DOHH2 (cell line): Measurements from ENCODE around the gene NFIB.

ENCODE experiments used
- H3F3A ChIP-seq: fragments of 200-600 bp; sonication (generic), shearing (Covaris generic); 2 replicates; pipeline ENCODE4 v1.6.0; 2016; ENCODE audit warnings: antibody characterized with exemption, mild to moderate bottlenecking; ENCODE audit not compliant: control insufficient read depth, insufficient read depth
- H3K27ac ChIP-seq: fragments of 200-600 bp; sonication (generic); 2 replicates; pipeline ENCODE4 v1.5.1; 2014; ENCODE audit warnings: low read depth, mild to moderate bottlenecking, low read length, moderate library complexity
- H3K27me3 ChIP-seq: fragments of 200-600 bp; sonication (generic); 2 replicates; pipeline ENCODE4 v1.6.1; 2014; ENCODE audit warnings: mild to moderate bottlenecking, low read length, mixed read lengths; ENCODE audit not compliant: control insufficient read depth
- H3K36me3 ChIP-seq: fragments of 200-600 bp; sonication (generic); 2 replicates; pipeline ENCODE4 v1.6.1; 2014; ENCODE audit warnings: mild to moderate bottlenecking, low read length, moderate library complexity, mixed read lengths; ENCODE audit not compliant: control insufficient read depth
- H3K4me1 ChIP-seq: fragments of 200-600 bp; sonication (generic); 2 replicates; pipeline ENCODE4 v1.6.1; 2014; ENCODE audit warnings: mild to moderate bottlenecking, low read length, mixed read lengths; ENCODE audit not compliant: control insufficient read depth
- H3K4me2 ChIP-seq: fragments of 200-600 bp; sonication (generic); 2 replicates; pipeline ENCODE4 v1.6.0; 2014; ENCODE audit warnings: mild to moderate bottlenecking, low read length, moderate library complexity
- H3K4me3 ChIP-seq: fragments of 200-600 bp; sonication (generic); 2 replicates; pipeline ENCODE4 v1.5.1; 2014; ENCODE audit warnings: mild to moderate bottlenecking, low read length, mixed read lengths
- H3K79me2 ChIP-seq: fragments of 200-600 bp; sonication (generic); 2 replicates; pipeline ENCODE4 v1.6.1; 2014; ENCODE audit warnings: mild to moderate bottlenecking, low read length, mixed read lengths; ENCODE audit not compliant: control insufficient read depth
- H3K9me2 ChIP-seq: fragments of 200-600 bp; sonication (generic); replicated peaks from 2 replicates; pipeline ENCODE4 v1.6.1; 2014; ENCODE audit warnings: mild to moderate bottlenecking, low read length, mixed read lengths; ENCODE audit not compliant: control insufficient read depth
- H3K9me3 ChIP-seq: fragments of 200-600 bp; sonication (generic); 2 replicates; pipeline ENCODE4 v1.6.1; 2014; ENCODE audit warnings: antibody characterized with exemption, low read length, mixed read lengths; ENCODE audit not compliant: control insufficient read depth, insufficient read depth
- H4K20me1 ChIP-seq: fragments of 200-600 bp; sonication (generic); 2 replicates; pipeline ENCODE4 v1.6.0; 2014; ENCODE audit warnings: low read depth, mild to moderate bottlenecking, antibody characterized with exemption, low read length, moderate library complexity; ENCODE audit not compliant: control insufficient read depth, insufficient read depth
- CTCF ChIP-seq: fragments of 200-600 bp; sonication (generic); IDR thresholded peaks from one replicate; pipeline ENCODE4 v1.5.1; 2014; ENCODE audit warnings: antibody characterized with exemption, mild to moderate bottlenecking, low read depth, low read length; ENCODE audit not compliant: poor library complexity, severe bottlenecking
- EZH2phosphoT487 ChIP-seq: fragments of 200-600 bp; sonication (generic); IDR thresholded peaks from 2 replicates; pipeline ENCODE4 v1.6.1; 2017; ENCODE audit warnings: borderline replicate concordance, mild to moderate bottlenecking, antibody characterized with exemption, low read length, moderate library complexity, mixed read lengths

NFIB gene

DNA sequence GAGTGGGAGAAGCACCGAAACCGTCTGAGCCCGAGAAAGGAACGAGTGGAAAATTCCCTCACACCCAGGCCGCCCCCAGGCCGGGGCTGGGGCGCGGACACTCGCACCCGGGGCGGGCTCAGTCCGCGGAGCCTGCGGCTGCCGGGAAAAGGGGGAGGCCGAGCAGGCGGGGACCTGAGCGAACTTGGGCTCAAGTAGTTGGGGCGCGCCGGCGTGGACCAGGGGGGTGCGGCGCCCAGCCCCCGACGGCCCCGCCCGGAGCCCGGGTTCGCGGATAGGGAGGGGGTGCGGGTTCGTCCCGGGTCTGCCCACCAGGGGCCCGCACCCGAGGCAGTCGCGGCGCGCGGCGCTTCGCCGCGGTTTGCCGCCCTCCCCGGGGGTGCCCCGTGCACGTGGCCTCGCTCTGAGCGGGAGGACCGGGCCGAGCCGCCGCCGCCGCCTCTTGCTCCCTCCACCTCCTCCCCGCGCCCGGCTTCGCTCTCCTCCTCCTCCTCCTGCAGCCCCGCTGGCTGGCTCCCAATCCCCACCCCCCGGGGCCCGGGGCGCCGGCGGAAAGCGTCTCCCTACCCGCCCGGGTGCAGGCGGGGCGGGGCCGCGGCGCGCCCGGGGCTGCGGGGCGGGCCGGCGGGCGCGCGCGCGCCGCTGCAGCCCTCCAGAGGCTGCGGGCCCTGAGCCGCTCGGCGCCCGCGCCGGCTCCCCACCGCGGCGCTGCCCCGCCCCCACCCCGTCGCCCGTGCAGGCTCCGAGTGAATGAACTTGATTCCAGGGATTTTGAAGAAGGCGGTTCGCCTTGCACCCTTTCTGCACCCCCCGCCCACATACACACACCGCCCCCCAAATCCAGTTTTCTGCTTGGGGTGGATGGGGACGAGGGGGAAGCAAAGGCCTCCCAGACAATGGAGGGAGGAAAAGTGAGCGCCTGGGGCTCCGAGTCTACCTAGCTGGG, 1.3 kb upstream of the NFIB start:
- Histone ChIP-seq H3K4me3 (peak overlapping the region; percentile 90), H3K4me1 (peaks cover 49% of the 10 kb centered on the region), H3K27ac (peak overlapping the region; percentile 51)

GRCh38 chr9:14314424-14314928, 535 bp upstream of the NFIB start:
- no peaks in the 10 kb centered on the region for H3K9me3 ChIP-seq
- peak overlapping the region; percentile 90 for H3K4me3 ChIP-seq
- no peak for TF ChIP-seq CTCF
- TF ChIP-seq EZH2phosphoT487 = no peak
- H3K27me3 ChIP-seq = no peaks in the 10 kb centered on the region
- H3F3A ChIP-seq = peaks cover 6% of the 10 kb centered on the region
- H4K20me1 ChIP-seq = no peaks in the 10 kb centered on the region
- peak overlapping the region; percentile 96 for H3K4me2 ChIP-seq
- H3K27ac ChIP-seq = peak overlapping the region; percentile 51
- H3K79me2 ChIP-seq = no peaks in the 10 kb centered on the region
- peaks cover 42% of the 10 kb centered on the region for H3K4me1 ChIP-seq
- no peaks in the 10 kb centered on the region for H3K9me2 ChIP-seq
- no peaks in the 10 kb centered on the region for H3K36me3 ChIP-seq

More for the DNA sequence above, 1.3 kb upstream of the NFIB start:
- Histone ChIP-seq H3F3A (peaks cover 12% of the 10 kb centered on the region), H3K27me3 (no peaks in the 10 kb centered on the region), H3K79me2 (peaks cover 3% of the 10 kb centered on the region; the same call in 1 of the 2 replicates), H3K36me3 (no peaks in the 10 kb centered on the region), H3K9me2 (no peaks in the 10 kb centered on the region), H3K9me3 (no peaks in the 10 kb centered on the region), H4K20me1 (no peaks in the 10 kb centered on the region), H3K4me2 (peak overlapping the region; percentile 96)
- TF ChIP-seq CTCF = no peak
- TF ChIP-seq EZH2phosphoT487 = no peak

DNA sequence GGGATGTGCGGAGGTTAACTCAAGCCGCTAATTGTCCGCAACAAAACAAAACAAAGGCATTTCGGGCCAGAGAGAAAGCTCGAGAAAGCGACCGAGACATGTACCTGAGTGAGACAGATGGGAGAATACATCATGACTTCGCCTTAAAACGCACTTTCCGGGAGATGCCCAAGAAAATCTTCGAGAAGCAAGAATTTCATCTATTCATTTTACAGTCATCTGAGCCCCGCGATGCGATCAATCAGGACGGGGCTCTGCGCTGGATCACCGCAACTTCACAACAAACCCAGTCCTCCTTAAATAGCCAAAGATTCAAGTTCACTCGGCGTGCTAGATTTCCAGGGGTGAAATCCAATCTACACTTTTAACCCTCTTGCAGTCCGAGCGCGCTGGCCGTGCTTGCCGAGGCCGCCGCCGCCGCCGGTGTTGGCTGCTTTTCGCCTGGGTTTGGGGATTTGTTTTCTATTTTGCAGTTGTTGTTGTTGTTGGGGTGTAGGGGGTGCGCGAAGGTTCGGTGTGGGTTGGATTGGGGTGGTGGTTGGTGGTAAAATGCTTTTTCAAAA, 482 bp downstream of the NFIB start:
- Histone ChIP-seq H3K4me3 (no peak overlapping the region), H3K4me2 (no peak overlapping the region), H3K9me3 (no peaks in the 10 kb centered on the region), H3K9me2 (no peaks in the 10 kb centered on the region), H3K4me1 (peaks cover 32% of the 10 kb centered on the region), H4K20me1 (no peaks in the 10 kb centered on the region), H3K27ac (no peak overlapping the region), H3F3A (peaks cover 6% of the 10 kb centered on the region), H3K79me2 (no peaks in the 10 kb centered on the region), H3K27me3 (no peaks in the 10 kb centered on the region), H3K36me3 (no peaks in the 10 kb centered on the region)
- TF ChIP-seq CTCF = no peak
- no peak for TF ChIP-seq EZH2phosphoT487
